Activated T-helper 1 cell treated with anti-CD3 and anti-CD28 coated beads, Interleukin-12 subunit alpha, Interleukin-12 subunit beta, Interleukin-2, Interleukin-4 antibody, amounts not matched to agents 30 ng/mL and 10 ng/mL and 1 ng/mL, durations not matched to agents 14 hours and 24 hours and 36 hours (primary cell): ENCODE data around the gene RFX7. TPM values are rescaled to one million over a fixed set of nuclear protein-coding genes. Genes with fewer than 3 reads are reported as not detected.

Experiments used
- DNase-seq: peaks from one replicate; pipeline ENCODE4 v3.0.0; 2021; ENCODE audit warnings: low spot score
- H3K27ac Mint-ChIP-seq: one replicate; pipeline ENCODE4 v1.8.0; 2021; ENCODE audit warnings: mild to moderate bottlenecking, mixed read lengths
- H3K27me3 Mint-ChIP-seq: one replicate; pipeline ENCODE4 v1.8.0; 2022; ENCODE audit warnings: mild to moderate bottlenecking, moderate library complexity, mixed read lengths; ENCODE audit not compliant: insufficient read depth
- H3K36me3 Mint-ChIP-seq: one replicate; pipeline ENCODE4 v1.8.0; 2021; ENCODE audit warnings: low read depth, mixed read lengths
- H3K4me1 Mint-ChIP-seq: one replicate; pipeline ENCODE4 v1.8.0; 2021; ENCODE audit warnings: low read depth, mixed read lengths
- H3K4me3 Mint-ChIP-seq: one replicate; pipeline ENCODE4 v1.8.0; 2021; ENCODE audit warnings: mild to moderate bottlenecking, moderate library complexity, mixed read lengths
- H3K9me3 Mint-ChIP-seq: one replicate; pipeline ENCODE4 v1.8.0; 2021; ENCODE audit warnings: mixed read lengths
- intact Hi-C: fragments of 100-400 bp; cut with micrococcal nuclease; formaldehyde crosslinking; loops from one replicate; pipeline ENCODE4 v1.15.1; 2024
- total RNA-seq: library from RNA; stranded (reverse); gene quantifications from 2 replicates; pipeline ENCODE4 v1.2.3, GENCODE V29; 2022

The RFX7 gene
- total RNA-seq, 1 donor from 2014 or later = 41.7 TPM

- H3K4me1 Mint-ChIP-seq = peaks cover 68% of the 10 kb centered on the region
Observed at GRCh38 chr15:56240390-56240789, 3.3 kb downstream of the RFX7 start.

GRCh38 chr15:56236197-56236596 lies 7.5 kb downstream of the RFX7 start:
- DNase-seq = no peak
- no peaks in the 10 kb centered on the region for H3K27me3 Mint-ChIP-seq
- peaks cover 36% of the 10 kb centered on the region for H3K9me3 Mint-ChIP-seq
- H3K4me1 Mint-ChIP-seq = peaks cover 49% of the 10 kb centered on the region
- H3K36me3 Mint-ChIP-seq = peaks cover 63% of the 10 kb centered on the region
- intact Hi-C loops = no loop called here
- no peak overlapping the region for H3K27ac Mint-ChIP-seq
- no peak overlapping the region for H3K4me3 Mint-ChIP-seq

More at GRCh38 chr15:56240390-56240789, 3.3 kb downstream of the RFX7 start:
- Mint-ChIP-seq H3K36me3 (peaks cover 26% of the 10 kb centered on the region), H3K27me3 (no peaks in the 10 kb centered on the region), H3K9me3 (peaks cover 2% of the 10 kb centered on the region), H3K4me3 (peak overlapping the region; percentile 33), H3K27ac (no peak overlapping the region)
- no peak for DNase-seq
- intact Hi-C loops = loop anchor here (5.0 to 10.0 kb wide), 7 partner anchors 326 to 1467 kb away; partner anchors contain the start of genes CCPG1, PIERCE2, PIGB and PIGBOS1

GRCh38 chr15:56234804-56235203 lies 8.9 kb downstream of the RFX7 start:
- Mint-ChIP-seq H3K36me3 (peaks cover 74% of the 10 kb centered on the region), H3K4me1 (peaks cover 40% of the 10 kb centered on the region), H3K27ac (no peak overlapping the region), H3K27me3 (no peaks in the 10 kb centered on the region), H3K4me3 (no peak overlapping the region), H3K9me3 (peaks cover 50% of the 10 kb centered on the region)
- no peak for DNase-seq
- intact Hi-C loops = no loop called here

GRCh38 chr15:56233549-56233948 lies 10.1 kb downstream of the RFX7 start:
- peaks cover 77% of the 10 kb centered on the region for H3K36me3 Mint-ChIP-seq
- intact Hi-C loops = no loop called here
- peaks cover 55% of the 10 kb centered on the region for H3K9me3 Mint-ChIP-seq

GRCh38 chr15:56232058-56232457 lies 11.6 kb downstream of the RFX7 start:
- peaks cover 63% of the 10 kb centered on the region for H3K9me3 Mint-ChIP-seq
- peaks cover 30% of the 10 kb centered on the region for H3K4me1 Mint-ChIP-seq
- peaks cover 77% of the 10 kb centered on the region for H3K36me3 Mint-ChIP-seq
- intact Hi-C loops = no loop called here
- DNase-seq = no peak
- H3K27me3 Mint-ChIP-seq = no peaks in the 10 kb centered on the region
- H3K27ac Mint-ChIP-seq = no peak overlapping the region
- H3K4me3 Mint-ChIP-seq = no peak overlapping the region

More at GRCh38 chr15:56233549-56233948, 10.1 kb downstream of the RFX7 start:
- peaks cover 36% of the 10 kb centered on the region for H3K4me1 Mint-ChIP-seq
- no peak overlapping the region for H3K27ac Mint-ChIP-seq
- no peak for DNase-seq
- H3K27me3 Mint-ChIP-seq = no peaks in the 10 kb centered on the region
- H3K4me3 Mint-ChIP-seq = no peak overlapping the region

GRCh38 chr15:56228854-56229253 lies 14.8 kb downstream of the RFX7 start:
- peaks cover 66% of the 10 kb centered on the region for H3K36me3 Mint-ChIP-seq
- no peak overlapping the region for H3K4me3 Mint-ChIP-seq
- no peak for DNase-seq
- peaks cover 20% of the 10 kb centered on the region for H3K4me1 Mint-ChIP-seq
- intact Hi-C loops = no loop called here
- no peaks in the 10 kb centered on the region for H3K27me3 Mint-ChIP-seq
- no peak overlapping the region for H3K27ac Mint-ChIP-seq
- peaks cover 75% of the 10 kb centered on the region for H3K9me3 Mint-ChIP-seq

- Mint-ChIP-seq H3K4me1 (peaks cover 16% of the 10 kb centered on the region), H3K27me3 (no peaks in the 10 kb centered on the region), H3K27ac (no peak overlapping the region), H3K36me3 (peaks cover 61% of the 10 kb centered on the region), H3K9me3 (peaks cover 72% of the 10 kb centered on the region), H3K4me3 (no peak overlapping the region)
- no peak for DNase-seq
- intact Hi-C loops = no loop called here
Observed at GRCh38 chr15:56228352-56228751, 15.3 kb downstream of the RFX7 start.

GRCh38 chr15:56227780-56228179 lies 15.9 kb downstream of the RFX7 start:
- H3K9me3 Mint-ChIP-seq = peaks cover 70% of the 10 kb centered on the region
- H3K4me3 Mint-ChIP-seq = no peak overlapping the region
- no peak overlapping the region for H3K27ac Mint-ChIP-seq
- peaks cover 14% of the 10 kb centered on the region for H3K4me1 Mint-ChIP-seq
- intact Hi-C loops = no loop called here
- peaks cover 61% of the 10 kb centered on the region for H3K36me3 Mint-ChIP-seq
- no peaks in the 10 kb centered on the region for H3K27me3 Mint-ChIP-seq
- no peak for DNase-seq

- Mint-ChIP-seq H3K4me1 (peaks cover 14% of the 10 kb centered on the region), H3K27me3 (no peaks in the 10 kb centered on the region), H3K9me3 (peaks cover 71% of the 10 kb centered on the region), H3K36me3 (peaks cover 61% of the 10 kb centered on the region), H3K4me3 (no peak overlapping the region), H3K27ac (no peak overlapping the region)
- DNase-seq = no peak
- intact Hi-C loops = no loop called here
Observed at GRCh38 chr15:56227306-56227705, 16.4 kb downstream of the RFX7 start.

GRCh38 chr15:56225520-56225919 lies 18.2 kb downstream of the RFX7 start:
- Mint-ChIP-seq H3K27me3 (no peaks in the 10 kb centered on the region), H3K4me1 (peaks cover 14% of the 10 kb centered on the region), H3K4me3 (no peak overlapping the region), H3K9me3 (peaks cover 69% of the 10 kb centered on the region), H3K36me3 (peaks cover 49% of the 10 kb centered on the region), H3K27ac (no peak overlapping the region)
- no peak for DNase-seq
- intact Hi-C loops = no loop called here

- Mint-ChIP-seq H3K9me3 (peaks cover 53% of the 10 kb centered on the region), H3K36me3 (peaks cover 43% of the 10 kb centered on the region), H3K4me1 (peaks cover 7% of the 10 kb centered on the region), H3K27ac (no peak overlapping the region), H3K27me3 (no peaks in the 10 kb centered on the region), H3K4me3 (no peak overlapping the region)
- intact Hi-C loops = no loop called here
- no peak for DNase-seq
Observed at GRCh38 chr15:56222302-56222701, 21.4 kb downstream of the RFX7 start.

- H3K9me3 Mint-ChIP-seq = peaks cover 30% of the 10 kb centered on the region
- no peak overlapping the region for H3K4me3 Mint-ChIP-seq
- H3K4me1 Mint-ChIP-seq = peaks cover under 1% of the 10 kb centered on the region
- no peak for DNase-seq
- H3K27ac Mint-ChIP-seq = no peak overlapping the region
- no peaks in the 10 kb centered on the region for H3K27me3 Mint-ChIP-seq
- intact Hi-C loops = no loop called here
- H3K36me3 Mint-ChIP-seq = peaks cover 35% of the 10 kb centered on the region
Observed at GRCh38 chr15:56217341-56217740, 26.3 kb downstream of the RFX7 start.

- peaks cover 47% of the 10 kb centered on the region for H3K36me3 Mint-ChIP-seq
- H3K4me1 Mint-ChIP-seq = peaks cover 14% of the 10 kb centered on the region
- intact Hi-C loops = no loop called here
- H3K9me3 Mint-ChIP-seq = peaks cover 33% of the 10 kb centered on the region
- H3K27me3 Mint-ChIP-seq = no peaks in the 10 kb centered on the region
- no peak for DNase-seq
- H3K4me3 Mint-ChIP-seq = no peak overlapping the region
- no peak overlapping the region for H3K27ac Mint-ChIP-seq
Observed at GRCh38 chr15:56215769-56216168, 27.9 kb downstream of the RFX7 start.

GRCh38 chr15:56211960-56212550 lies 31.6 kb downstream of the RFX7 start:
- peak overlapping the region; percentile 29 for H3K27ac Mint-ChIP-seq
- no peak overlapping the region for H3K4me3 Mint-ChIP-seq
- H3K9me3 Mint-ChIP-seq = peaks cover 30% of the 10 kb centered on the region
- intact Hi-C loops = no loop called here
- no peaks in the 10 kb centered on the region for H3K27me3 Mint-ChIP-seq
- H3K4me1 Mint-ChIP-seq = peaks cover 47% of the 10 kb centered on the region
- peaks cover 30% of the 10 kb centered on the region for H3K36me3 Mint-ChIP-seq
- no peak for DNase-seq
